Measurements from ENCODE around the gene MARS1. TPM values are rescaled to one million over a fixed set of nuclear protein-coding genes. Genes with fewer than 3 reads are reported as not detected.
A peak's percentile ranks its signal among the peaks of the same experiment; 100 is the strongest.

Gene MARS1
- polyA plus RNA-seq, 4 donors, result 57.0 to 93.4 (median 62.6) TPM

DNA sequence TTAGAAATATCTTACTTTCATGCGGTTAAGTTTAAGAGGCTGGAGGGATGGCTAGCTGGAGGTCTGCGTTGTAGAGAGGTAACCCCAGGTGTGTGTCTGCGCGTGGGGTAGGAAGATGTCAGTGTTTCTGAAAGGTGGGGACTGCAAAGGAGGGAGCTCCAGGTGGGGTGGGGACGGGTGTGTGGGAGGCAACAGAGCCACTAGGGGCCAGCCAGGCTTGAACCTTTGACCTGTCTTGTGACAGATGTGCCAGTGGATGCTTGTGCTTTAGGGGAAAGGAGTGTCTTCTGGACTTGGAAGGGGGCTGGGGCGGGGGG lies 27.4 kb upstream of the MARS1 start:
- Histone ChIP-seq H3K4me1 (ENCODE audit: control insufficient read depth in 3 of 3, insufficient read depth in 2 of 3, low read depth in 1 of 3, low read length in 2 of 3) (peaks cover 3 to 37% (median 5%) of the 10 kb centered on the region in 3 donors), H3K9me3 (ENCODE audit: control insufficient read depth in 2 of 2, insufficient read depth in 1 of 2, low read depth in 1 of 2, low read length in 1 of 2) (no peaks in the 10 kb centered on the region), H3K4me3 (ENCODE audit: low read depth in 1 of 3, low read length in 3 of 3) (peak overlapping the region in 2 of 3 donors; percentile 55 to 87), H3K36me3 (ENCODE audit: control insufficient read depth in 3 of 3, insufficient read depth in 2 of 3, low read depth in 1 of 3, low read length in 3 of 3) (peaks cover 0 to 10% (median 0%) of the 10 kb centered on the region in 3 donors), H3K27me3 (ENCODE audit: control insufficient read depth in 3 of 3, insufficient read depth in 3 of 3, low read length in 3 of 3) (peaks cover 0 to 18% (median 0%) of the 10 kb centered on the region in 3 donors), H3K27ac (ENCODE audit: low read depth in 1 of 3, low read length in 2 of 3) (peak overlapping the region in 2 of 3 donors; percentile 42 to 69)
- DNase-seq, result peak in 1 of 2 donors; percentile 49
- 2 to 3% (median 3%) methylated on average over 5 to 6 of the region's 6 CpGs for WGBS, 3 donors
- no peak for FAIRE-seq

DNA sequence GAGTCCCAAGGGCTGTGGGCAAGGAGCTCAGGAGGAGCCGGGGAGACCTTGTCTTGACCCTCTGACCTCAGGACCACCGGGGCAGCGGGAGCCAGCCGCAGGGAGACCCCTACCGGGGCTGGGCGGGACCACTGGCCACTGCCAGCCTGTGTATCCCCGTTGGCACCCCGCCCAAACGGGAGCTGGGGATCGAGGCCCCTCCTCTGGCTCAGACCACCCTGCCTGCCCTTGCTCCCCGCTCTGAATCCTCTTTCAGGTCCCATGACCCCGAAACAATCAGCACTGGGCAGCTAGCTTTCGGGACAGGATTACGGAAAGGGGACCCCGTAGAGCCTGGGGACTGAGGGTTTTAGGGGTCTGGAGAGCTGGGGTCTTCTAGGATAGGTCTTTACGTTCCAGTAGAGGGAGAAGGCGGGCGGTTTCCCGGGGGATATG lies 27.0 kb upstream of the MARS1 start:
- Histone ChIP-seq H3K4me3 (ENCODE audit: low read depth in 1 of 3, low read length in 3 of 3) (peak overlapping the region in 2 of 3 donors; percentile 43 to 87), H3K27me3 (ENCODE audit: control insufficient read depth in 3 of 3, insufficient read depth in 3 of 3, low read length in 3 of 3) (peaks cover 0 to 21% (median 0%) of the 10 kb centered on the region in 3 donors), H3K9me3 (ENCODE audit: control insufficient read depth in 2 of 2, insufficient read depth in 1 of 2, low read depth in 1 of 2, low read length in 1 of 2) (no peaks in the 10 kb centered on the region), H3K4me1 (ENCODE audit: control insufficient read depth in 3 of 3, insufficient read depth in 2 of 3, low read depth in 1 of 3, low read length in 2 of 3) (peaks cover 3 to 33% (median 5%) of the 10 kb centered on the region in 3 donors), H3K36me3 (ENCODE audit: control insufficient read depth in 3 of 3, insufficient read depth in 2 of 3, low read depth in 1 of 3, low read length in 3 of 3) (peaks cover 0 to 14% (median 0%) of the 10 kb centered on the region in 3 donors), H3K27ac (ENCODE audit: low read depth in 1 of 3, low read length in 2 of 3) (peak overlapping the region in 2 of 3 donors; percentile 42 to 69)
- WGBS, 3 donors, result 3 to 5% (median 3%) methylated on average over 18 to 19 of the region's 19 CpGs
- no peak for FAIRE-seq
- DNase-seq, result peak in 1 of 2 donors; percentile 54

DNA sequence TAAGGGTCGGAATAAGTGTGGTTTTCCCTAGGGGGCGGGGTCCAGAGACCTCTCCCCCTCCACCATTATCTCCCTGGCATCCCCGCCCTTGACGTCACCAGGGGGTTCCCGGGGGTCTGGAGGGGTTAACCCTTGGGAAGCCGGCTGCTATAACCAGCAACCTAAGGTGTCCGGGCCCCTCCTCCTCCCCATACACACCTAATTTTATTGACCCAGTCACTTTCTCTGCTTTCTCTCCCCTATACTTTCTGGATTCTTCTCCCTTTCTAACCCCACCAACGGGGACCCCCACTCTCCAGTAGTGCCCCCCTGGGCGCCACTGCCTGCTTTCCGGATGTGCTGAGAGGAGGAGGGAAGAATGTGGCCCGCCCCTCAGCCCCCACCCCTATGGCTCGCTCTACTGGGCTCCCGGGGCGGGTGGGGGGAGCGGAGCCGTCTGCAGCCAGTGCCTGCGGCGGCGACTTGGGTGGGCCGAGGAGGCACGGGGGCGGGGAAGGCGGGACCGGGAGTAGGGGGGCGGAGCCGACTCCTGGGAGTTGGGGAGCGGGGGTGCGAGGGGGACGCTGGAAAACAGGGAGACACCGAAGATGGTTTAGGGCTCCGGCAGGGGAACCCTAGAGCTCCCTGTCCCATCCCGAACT lies 26.5 kb upstream of the MARS1 start:
- peaks cover 0 to 15% (median 0%) of the 10 kb centered on the region in 3 donors for H3K36me3 ChIP-seq (ENCODE audit: control insufficient read depth in 3 of 3, insufficient read depth in 2 of 3, low read depth in 1 of 3, low read length in 3 of 3)
- H3K27me3 ChIP-seq (ENCODE audit: control insufficient read depth in 3 of 3, insufficient read depth in 3 of 3, low read length in 3 of 3), result peaks cover 0 to 21% (median 0%) of the 10 kb centered on the region in 3 donors
- peak in 1 of 2 donors; percentile 72 for DNase-seq
- H3K4me3 ChIP-seq (ENCODE audit: low read depth in 1 of 3, low read length in 3 of 3), result peak overlapping the region; percentile 36 to 87 (median 43)
- FAIRE-seq, result no peak
- peak overlapping the region in 2 of 3 donors; percentile 76 to 85 for H3K27ac ChIP-seq (ENCODE audit: low read depth in 1 of 3, low read length in 2 of 3)
- peaks cover 3 to 27% (median 5%) of the 10 kb centered on the region in 3 donors for H3K4me1 ChIP-seq (ENCODE audit: control insufficient read depth in 3 of 3, insufficient read depth in 2 of 3, low read depth in 1 of 3, low read length in 2 of 3)
- no peaks in the 10 kb centered on the region for H3K9me3 ChIP-seq (ENCODE audit: control insufficient read depth in 2 of 2, insufficient read depth in 1 of 2, low read depth in 1 of 2, low read length in 1 of 2)
- WGBS, 3 donors, result 0 to 1% (median 0%) methylated on average over 23 to 32 of the region's 32 CpGs

GRCh38 chr12:57461917-57462250 lies 26.0 kb upstream of the MARS1 start:
- FAIRE-seq (no peak), DNase-seq (no peak)
- Histone ChIP-seq H3K4me1 (ENCODE audit: control insufficient read depth in 3 of 3, insufficient read depth in 2 of 3, low read depth in 1 of 3, low read length in 2 of 3) (peaks cover 3 to 27% (median 5%) of the 10 kb centered on the region in 3 donors), H3K27ac (ENCODE audit: low read depth in 1 of 3, low read length in 2 of 3) (peak overlapping the region in 2 of 3 donors; percentile 76 to 85), H3K36me3 (ENCODE audit: control insufficient read depth in 3 of 3, insufficient read depth in 2 of 3, low read depth in 1 of 3, low read length in 3 of 3) (peaks cover 0 to 15% (median 0%) of the 10 kb centered on the region in 3 donors), H3K27me3 (ENCODE audit: control insufficient read depth in 3 of 3, insufficient read depth in 3 of 3, low read length in 3 of 3) (peaks cover 0 to 21% (median 0%) of the 10 kb centered on the region in 3 donors), H3K9me3 (ENCODE audit: control insufficient read depth in 2 of 2, insufficient read depth in 1 of 2, low read depth in 1 of 2, low read length in 1 of 2) (no peaks in the 10 kb centered on the region), H3K4me3 (ENCODE audit: low read depth in 1 of 3, low read length in 3 of 3) (peak overlapping the region; percentile 36 to 87 (median 43))
- WGBS, 3 donors, result 0% methylated on average over 8 to 9 of the region's 9 CpGs

DNA sequence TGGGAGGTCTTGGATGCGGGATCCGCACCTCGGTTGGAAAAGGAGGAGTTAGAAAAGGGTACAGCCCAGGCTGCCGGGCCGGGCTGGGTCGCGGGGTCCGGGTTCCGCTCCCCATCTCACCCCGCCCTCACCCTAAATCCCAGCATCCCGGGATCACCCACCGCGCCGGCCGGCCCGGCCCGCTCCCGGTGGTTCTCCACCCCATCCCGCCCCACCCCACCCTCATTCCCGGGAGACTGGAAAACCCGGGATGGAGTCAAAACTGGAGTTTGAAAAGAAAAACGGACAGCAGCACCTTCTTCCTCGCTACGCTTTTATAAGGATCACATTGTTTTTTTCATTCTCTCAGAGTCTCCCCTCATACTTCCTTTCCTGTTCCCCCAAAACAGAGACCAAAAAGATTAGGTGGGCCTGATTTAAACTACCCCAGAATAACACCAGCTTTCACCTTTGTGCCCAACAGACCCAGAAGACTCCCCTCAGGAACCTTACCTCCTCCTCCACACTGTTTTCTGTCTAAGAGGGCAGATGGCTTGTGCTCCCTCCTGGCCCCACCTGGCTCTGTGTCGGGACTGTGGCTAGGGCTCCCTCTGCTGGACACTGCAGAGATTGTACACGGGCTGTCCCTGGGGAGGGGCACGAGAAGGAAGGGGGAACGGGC lies 25.5 kb upstream of the MARS1 start:
- no peak for FAIRE-seq
- 0% methylated on average over 24 to 28 of the region's 28 CpGs for WGBS, 3 donors
- Histone ChIP-seq H3K36me3 (ENCODE audit: control insufficient read depth in 3 of 3, insufficient read depth in 2 of 3, low read depth in 1 of 3, low read length in 3 of 3) (peaks cover 0 to 16% (median 0%) of the 10 kb centered on the region in 3 donors), H3K4me3 (ENCODE audit: low read depth in 1 of 3, low read length in 3 of 3) (peak overlapping the region; percentile 36 to 87 (median 43)), H3K9me3 (ENCODE audit: control insufficient read depth in 2 of 2, insufficient read depth in 1 of 2, low read depth in 1 of 2, low read length in 1 of 2) (no peaks in the 10 kb centered on the region), H3K27me3 (ENCODE audit: control insufficient read depth in 3 of 3, insufficient read depth in 3 of 3, low read length in 3 of 3) (peaks cover 0 to 21% (median 0%) of the 10 kb centered on the region in 3 donors), H3K27ac (ENCODE audit: low read depth in 1 of 3, low read length in 2 of 3) (peak overlapping the region; percentile 22 to 85 (median 76)), H3K4me1 (ENCODE audit: control insufficient read depth in 3 of 3, insufficient read depth in 2 of 3, low read depth in 1 of 3, low read length in 2 of 3) (peaks cover 3 to 27% (median 5%) of the 10 kb centered on the region in 3 donors)
- DNase-seq, result peak; percentile 91 to 94

DNA sequence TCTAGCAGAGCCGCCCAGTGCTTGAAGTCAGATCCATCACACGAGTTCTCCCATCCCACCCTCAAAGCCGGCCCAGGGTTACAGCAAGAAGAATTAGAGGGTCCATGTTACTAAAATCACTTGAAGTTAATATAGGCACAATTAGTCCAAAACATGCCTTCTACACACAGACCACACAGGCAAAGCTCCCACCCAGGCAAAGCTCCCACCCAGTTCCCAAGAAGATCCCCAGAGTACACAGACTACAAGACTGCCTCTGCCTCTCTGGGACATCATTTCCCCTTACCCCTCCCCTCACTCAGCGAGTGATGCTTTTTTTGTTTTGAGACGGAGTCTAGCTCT lies 25.0 kb upstream of the MARS1 start:
- Histone ChIP-seq H3K4me1 (ENCODE audit: control insufficient read depth in 3 of 3, insufficient read depth in 2 of 3, low read depth in 1 of 3, low read length in 2 of 3) (peaks cover 3 to 27% (median 5%) of the 10 kb centered on the region in 3 donors), H3K9me3 (ENCODE audit: control insufficient read depth in 2 of 2, insufficient read depth in 1 of 2, low read depth in 1 of 2, low read length in 1 of 2) (no peaks in the 10 kb centered on the region), H3K27ac (ENCODE audit: low read depth in 1 of 3, low read length in 2 of 3) (no peak overlapping the region), H3K27me3 (ENCODE audit: control insufficient read depth in 3 of 3, insufficient read depth in 3 of 3, low read length in 3 of 3) (peaks cover 0 to 22% (median 0%) of the 10 kb centered on the region in 3 donors), H3K36me3 (ENCODE audit: control insufficient read depth in 3 of 3, insufficient read depth in 2 of 3, low read depth in 1 of 3, low read length in 3 of 3) (peaks cover 0 to 21% (median 0%) of the 10 kb centered on the region in 3 donors), H3K4me3 (ENCODE audit: low read depth in 1 of 3, low read length in 3 of 3) (no peak overlapping the region)
- FAIRE-seq (no peak), DNase-seq (no peak)
- 26 to 29% (median 28%) methylated on average over 5 of the region's 5 CpGs for WGBS, 3 donors

- Histone ChIP-seq H3K36me3 (ENCODE audit: control insufficient read depth in 3 of 3, insufficient read depth in 2 of 3, low read depth in 1 of 3, low read length in 3 of 3) (peaks cover 0 to 26% (median 0%) of the 10 kb centered on the region in 3 donors), H3K9me3 (ENCODE audit: control insufficient read depth in 2 of 2, insufficient read depth in 1 of 2, low read depth in 1 of 2, low read length in 1 of 2) (no peaks in the 10 kb centered on the region), H3K27ac (ENCODE audit: low read depth in 1 of 3, low read length in 2 of 3) (no peak overlapping the region), H3K4me1 (ENCODE audit: control insufficient read depth in 3 of 3, insufficient read depth in 2 of 3, low read depth in 1 of 3, low read length in 2 of 3) (peaks cover 3 to 23% (median 5%) of the 10 kb centered on the region in 3 donors), H3K4me3 (ENCODE audit: low read depth in 1 of 3, low read length in 3 of 3) (no peak overlapping the region), H3K27me3 (ENCODE audit: control insufficient read depth in 3 of 3, insufficient read depth in 3 of 3, low read length in 3 of 3) (peaks cover 0 to 25% (median 0%) of the 10 kb centered on the region in 3 donors)
- WGBS, 3 donors, result 92 to 97% (median 94%) methylated on average over 12 of the region's 12 CpGs
- FAIRE-seq (no peak), DNase-seq (no peak)
Measured at GRCh38 chr12:57464569-57464968, 23.3 kb upstream of the MARS1 start.

GRCh38 chr12:57465030-57465746 lies 22.7 kb upstream of the MARS1 start:
- H3K27me3 ChIP-seq (ENCODE audit: control insufficient read depth in 3 of 3, insufficient read depth in 3 of 3, low read length in 3 of 3), result peaks cover 0 to 25% (median 0%) of the 10 kb centered on the region in 3 donors
- FAIRE-seq (no peak), DNase-seq (peak in 1 of 2 donors; percentile 0)
- no peak overlapping the region for H3K27ac ChIP-seq (ENCODE audit: low read depth in 1 of 3, low read length in 2 of 3)
- no peaks in the 10 kb centered on the region for H3K9me3 ChIP-seq (ENCODE audit: control insufficient read depth in 2 of 2, insufficient read depth in 1 of 2, low read depth in 1 of 2, low read length in 1 of 2)
- H3K36me3 ChIP-seq (ENCODE audit: control insufficient read depth in 3 of 3, insufficient read depth in 2 of 3, low read depth in 1 of 3, low read length in 3 of 3), result peaks cover 0 to 26% (median 0%) of the 10 kb centered on the region in 3 donors
- peaks cover 5 to 25% (median 6%) of the 10 kb centered on the region in 3 donors for H3K4me1 ChIP-seq (ENCODE audit: control insufficient read depth in 3 of 3, insufficient read depth in 2 of 3, low read depth in 1 of 3, low read length in 2 of 3)
- 79 to 89% (median 86%) methylated on average over 6 of the region's 6 CpGs for WGBS, 3 donors
- H3K4me3 ChIP-seq (ENCODE audit: low read depth in 1 of 3, low read length in 3 of 3), result no peak overlapping the region
